Natural killer cell (primary cell): ENCODE data around the gene ARL4C. TPM values are rescaled to one million over a fixed set of nuclear protein-coding genes. Genes with fewer than 3 reads are reported as not detected.
A peak's percentile ranks its signal among the peaks of the same experiment; 100 is the strongest.
"Not testable (repeated sequence)": the region's sequence is repeated elsewhere in the genome, so short reads cannot be mapped to it uniquely, and the experiment has no call there.

Experiments used
- ATAC-seq, 3 donors: fragments of 150-1000 bp in 2 of 3; fragments of 200-7000 bp in 1 of 3; cut with Tn5 transposase; 1 replicate in 1 of 3; 2 replicates in 2 of 3; pipeline ENCODE4 v1.10.0; 2021; ENCODE audit warnings: mild to moderate bottlenecking in 2 of 3, moderate library complexity in 2 of 3
- DNase-seq, 2 donors: peaks; one replicate each; pipeline versions ENCODE4 v3.0.0 to v3.0.0-alpha.2; 2013 to 2021; ENCODE audit warnings: mixed read lengths in 1 of 2
- H3K27ac ChIP-seq: one replicate; pipeline ENCODE4 v1.5.1; 2013; ENCODE audit warnings: mild to moderate bottlenecking, low read length
- H3K27me3 ChIP-seq: one replicate; pipeline ENCODE4 v1.6.1; 2013; ENCODE audit warnings: low read length; ENCODE audit not compliant: control insufficient read depth, insufficient read depth
- H3K36me3 ChIP-seq: one replicate; pipeline ENCODE4 v1.6.1; 2013; ENCODE audit warnings: low read length; ENCODE audit not compliant: control insufficient read depth, insufficient read depth
- H3K4me1 ChIP-seq: one replicate; pipeline ENCODE4 v1.6.1; 2013; ENCODE audit warnings: low read length; ENCODE audit not compliant: control insufficient read depth, insufficient read depth
- H3K4me3 ChIP-seq: one replicate; pipeline ENCODE4 v1.5.1; 2013; ENCODE audit warnings: low read length
- H3K9me3 ChIP-seq: one replicate; pipeline ENCODE4 v1.6.1; 2013; ENCODE audit warnings: low read length; ENCODE audit not compliant: control insufficient read depth, insufficient read depth
- H3K27ac Mint-ChIP-seq, 2 donors: one replicate each; pipeline ENCODE4 v1.8.0; 2022; ENCODE audit warnings: mild to moderate bottlenecking in 2 of 2, mixed read lengths in 2 of 2, moderate library complexity in 1 of 2
- H3K27me3 Mint-ChIP-seq, 2 donors: one replicate each; pipeline ENCODE4 v1.8.0; 2022; ENCODE audit warnings: low read depth in 2 of 2, mixed read lengths in 2 of 2
- H3K36me3 Mint-ChIP-seq: one replicate; pipeline ENCODE4 v1.8.0; 2022; ENCODE audit warnings: mixed read lengths
- H3K4me1 Mint-ChIP-seq, 2 donors: one replicate each; pipeline ENCODE4 v1.8.0; 2022; ENCODE audit warnings: mixed read lengths in 2 of 2
- H3K4me3 Mint-ChIP-seq: one replicate; pipeline ENCODE4 v1.8.0; 2022; ENCODE audit warnings: mild to moderate bottlenecking, moderate library complexity, mixed read lengths
- H3K9me3 Mint-ChIP-seq, 2 donors: one replicate each; pipeline ENCODE4 v1.8.0; 2022; ENCODE audit warnings: mixed read lengths in 2 of 2
- WGBS: methylation state at CpG from one replicate; pipeline ENCODE4 v1.1.7; 2013; ENCODE audit warnings: missing lambda C conversion rate; ENCODE audit not compliant: insufficient coverage; 5-methylcytosine and 5-hydroxymethylcytosine counted together
- intact Hi-C: fragments of 100-400 bp; cut with micrococcal nuclease; formaldehyde crosslinking; loops from one replicate; pipeline ENCODE4 v1.14.2; 2022
- total RNA-seq, 4 donors: library from RNA; stranded (reverse); fragments of 120-200 nt in 1 of 4; gene quantifications; one replicate each; pipeline versions ENCODE4 v1.2.3 to v1.2.4, GENCODE V29; 2013 to 2022
- TF ChIP-seq, protein P1 (sequence below): fragments of 200-600 bp; IDR thresholded peaks from one replicate; pipeline ENCODE4 v1.8.0; 2022; ENCODE audit warnings: antibody characterized with exemption

ARL4C gene
- total RNA-seq, 3 donors from 2014 or later (not counting 1 experiment from before 2014, with no cell fraction given): 492 to 756 (median 664) TPM

DNA sequence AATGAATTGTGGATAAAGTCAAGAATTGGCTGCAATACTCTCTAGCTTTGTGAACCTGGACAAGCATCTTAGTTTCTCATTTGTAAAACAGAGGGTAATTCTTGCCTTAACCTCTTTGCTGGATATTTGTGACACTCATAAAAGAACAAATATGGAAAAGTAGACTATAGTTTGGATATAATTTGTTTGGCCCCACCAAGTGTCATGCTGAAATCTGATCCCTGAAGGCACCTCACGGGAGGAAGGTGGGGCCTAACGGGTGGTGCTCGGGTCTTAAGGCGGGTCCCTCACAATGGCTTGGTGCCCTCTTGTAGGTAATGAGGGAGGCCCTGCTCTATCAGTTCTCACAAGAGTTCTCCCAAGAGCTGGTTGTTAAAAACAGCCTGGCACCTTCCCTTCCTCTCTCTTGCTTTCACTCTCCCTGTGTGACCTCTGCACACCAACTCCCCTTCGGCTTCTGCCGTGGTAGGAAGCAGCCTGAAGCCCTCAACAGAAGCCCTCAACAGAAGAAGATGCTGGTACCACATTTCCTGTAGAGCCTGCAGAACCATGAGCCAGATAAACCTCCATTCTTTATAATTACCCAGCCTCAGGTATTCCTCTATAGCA is 37.4 kb downstream of the ARL4C start:
- no peak overlapping the region for H3K4me3 ChIP-seq
- H3K36me3 ChIP-seq: no peaks in the 10 kb centered on the region
- WGBS: 47% methylated on average over 6 of the region's 6 CpGs
- no peaks in the 10 kb centered on the region for H3K9me3 ChIP-seq
- peaks cover 63 to 66% of the 10 kb centered on the region in 2 donors for H3K4me1 Mint-ChIP-seq
- H3K27ac Mint-ChIP-seq: peak overlapping the region; percentile 79 to 86
- TF ChIP-seq, protein P1, sequence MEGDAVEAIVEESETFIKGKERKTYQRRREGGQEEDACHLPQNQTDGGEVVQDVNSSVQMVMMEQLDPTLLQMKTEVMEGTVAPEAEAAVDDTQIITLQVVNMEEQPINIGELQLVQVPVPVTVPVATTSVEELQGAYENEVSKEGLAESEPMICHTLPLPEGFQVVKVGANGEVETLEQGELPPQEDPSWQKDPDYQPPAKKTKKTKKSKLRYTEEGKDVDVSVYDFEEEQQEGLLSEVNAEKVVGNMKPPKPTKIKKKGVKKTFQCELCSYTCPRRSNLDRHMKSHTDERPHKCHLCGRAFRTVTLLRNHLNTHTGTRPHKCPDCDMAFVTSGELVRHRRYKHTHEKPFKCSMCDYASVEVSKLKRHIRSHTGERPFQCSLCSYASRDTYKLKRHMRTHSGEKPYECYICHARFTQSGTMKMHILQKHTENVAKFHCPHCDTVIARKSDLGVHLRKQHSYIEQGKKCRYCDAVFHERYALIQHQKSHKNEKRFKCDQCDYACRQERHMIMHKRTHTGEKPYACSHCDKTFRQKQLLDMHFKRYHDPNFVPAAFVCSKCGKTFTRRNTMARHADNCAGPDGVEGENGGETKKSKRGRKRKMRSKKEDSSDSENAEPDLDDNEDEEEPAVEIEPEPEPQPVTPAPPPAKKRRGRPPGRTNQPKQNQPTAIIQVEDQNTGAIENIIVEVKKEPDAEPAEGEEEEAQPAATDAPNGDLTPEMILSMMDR: no peak
- DNase-seq (peak in 1 of 2 donors; percentile 67), ATAC-seq (peak; percentile 57 to 63 (median 62))
- H3K27ac ChIP-seq: peak overlapping the region; percentile 48
- intact Hi-C loops: loop anchor here (5.0 kb wide), 1 partner anchor 32 kb away; no protein-coding TSS in a partner anchor
- H3K27me3 Mint-ChIP-seq: no peaks in the 10 kb centered on the region
- H3K4me3 Mint-ChIP-seq: peak overlapping the region; percentile 53
- H3K4me1 ChIP-seq: peaks cover 39% of the 10 kb centered on the region
- H3K9me3 Mint-ChIP-seq: no peaks in the 10 kb centered on the region
- H3K36me3 Mint-ChIP-seq: peaks cover 8% of the 10 kb centered on the region
- no peaks in the 10 kb centered on the region for H3K27me3 ChIP-seq

DNA sequence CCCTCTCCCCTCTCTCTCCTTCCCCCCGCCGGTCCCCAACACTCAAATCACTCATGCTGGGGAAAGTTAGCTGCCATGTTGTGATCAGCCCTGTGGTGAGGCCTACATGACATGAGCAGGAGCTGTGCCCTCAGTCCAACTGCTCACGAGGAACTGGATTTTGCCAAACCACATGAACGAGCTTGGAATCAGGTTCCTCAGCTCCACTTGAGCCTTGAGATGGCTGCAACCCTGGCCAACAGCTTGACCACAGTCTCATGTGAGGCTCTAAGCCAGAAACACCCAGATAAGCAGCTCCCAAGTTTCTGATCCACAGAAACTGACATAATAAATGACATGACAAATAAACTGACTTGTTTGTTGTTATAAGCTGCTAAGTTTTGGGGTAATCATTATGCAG is 38.4 kb downstream of the ARL4C start:
- intact Hi-C loops: no loop called here
- H3K27me3 ChIP-seq: no peaks in the 10 kb centered on the region
- no peaks in the 10 kb centered on the region for H3K9me3 Mint-ChIP-seq
- no peak for DNase-seq
- no peaks in the 10 kb centered on the region for H3K36me3 ChIP-seq
- H3K4me1 ChIP-seq: peaks cover 42% of the 10 kb centered on the region
- H3K27ac Mint-ChIP-seq: peak overlapping the region in 1 of 2 donors; percentile 79
- H3K27ac ChIP-seq: no peak overlapping the region
- WGBS: 92% methylated on average over 4 of the region's 4 CpGs
- ATAC-seq: no peak
- H3K27me3 Mint-ChIP-seq: no peaks in the 10 kb centered on the region
- H3K4me3 Mint-ChIP-seq: no peak overlapping the region
- TF ChIP-seq, protein P1: no peak
- H3K36me3 Mint-ChIP-seq: peaks cover 8% of the 10 kb centered on the region
- no peaks in the 10 kb centered on the region for H3K9me3 ChIP-seq
- peaks cover 59 to 66% of the 10 kb centered on the region in 2 donors for H3K4me1 Mint-ChIP-seq
- H3K4me3 ChIP-seq: no peak overlapping the region

DNA sequence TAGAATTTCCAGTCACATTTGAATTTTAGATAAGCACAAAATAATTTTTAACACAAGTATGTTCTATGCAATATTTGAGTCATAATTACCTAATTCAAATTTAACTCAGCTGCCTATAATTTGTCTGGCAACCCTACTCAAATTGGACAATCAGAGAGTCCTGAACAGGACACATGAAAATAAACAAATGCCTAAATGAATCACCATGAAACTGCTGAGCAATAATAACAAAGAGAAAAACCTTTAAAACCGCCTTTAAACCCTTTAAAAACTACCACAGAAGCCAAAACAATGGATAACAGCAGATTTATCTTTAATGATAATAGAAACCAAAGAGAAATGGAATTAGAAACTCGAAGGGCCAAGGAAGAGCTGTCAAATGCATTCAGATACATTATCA is 39.5 kb downstream of the ARL4C start:
- Histone ChIP-seq H3K27me3 (no peaks in the 10 kb centered on the region), H3K27ac (no peak overlapping the region), H3K9me3 (no peaks in the 10 kb centered on the region), H3K36me3 (no peaks in the 10 kb centered on the region), H3K4me3 (no peak overlapping the region), H3K4me1 (peaks cover 36% of the 10 kb centered on the region)
- DNase-seq (no peak), ATAC-seq (no peak)
- 80% methylated on average over 1 of the region's 2 CpGs for WGBS
- peaks cover 63 to 70% of the 10 kb centered on the region in 2 donors for H3K4me1 Mint-ChIP-seq
- peak overlapping the region in 1 of 2 donors; percentile 79 for H3K27ac Mint-ChIP-seq
- H3K27me3 Mint-ChIP-seq: no peaks in the 10 kb centered on the region
- no peaks in the 10 kb centered on the region for H3K9me3 Mint-ChIP-seq
- TF ChIP-seq, protein P1: no peak
- no peak overlapping the region for H3K4me3 Mint-ChIP-seq
- intact Hi-C loops: no loop called here
- peaks cover 8% of the 10 kb centered on the region for H3K36me3 Mint-ChIP-seq

DNA sequence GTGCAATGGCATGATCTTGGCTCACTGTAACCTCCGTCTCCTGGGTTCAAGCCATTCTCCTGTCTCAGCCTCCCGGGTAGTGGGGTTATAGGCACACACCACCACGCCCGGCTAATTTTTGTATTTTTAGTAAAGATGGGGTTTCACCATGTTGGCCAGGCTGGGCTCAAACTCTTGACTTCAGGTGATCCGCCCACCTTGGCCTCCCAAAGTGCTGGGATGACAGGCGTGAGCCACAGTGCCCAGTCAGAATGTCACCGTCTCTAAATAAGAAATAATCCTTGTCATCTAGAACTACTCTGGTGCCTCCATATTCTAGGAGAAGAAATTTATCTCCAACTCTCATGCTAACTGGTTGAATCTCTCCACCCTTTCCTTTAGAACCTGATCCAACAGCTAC is 41.6 kb downstream of the ARL4C start:
- H3K36me3 Mint-ChIP-seq, DNase-seq, ATAC-seq, H3K36me3 ChIP-seq, H3K9me3 Mint-ChIP-seq, H3K27me3 Mint-ChIP-seq, intact Hi-C loops, H3K4me3 ChIP-seq, H3K9me3 ChIP-seq, H3K27me3 ChIP-seq: not testable (repeated sequence)
- 96% methylated on average over 7 of the region's 7 CpGs for WGBS
- Mint-ChIP-seq H3K4me3 (peak overlapping the region; percentile 73), H3K27ac (peak overlapping the region; percentile 87 to 90), H3K4me1 (peaks cover 70 to 85% of the 10 kb centered on the region in 2 donors)
- Histone ChIP-seq H3K27ac (peak overlapping the region; percentile 64), H3K4me1 (peaks cover 39% of the 10 kb centered on the region)
